Activated gamma-delta T cell treated with Interleukin-2 at 50 U/mL for 16 hours (primary cell): ENCODE results near the gene CENPE.
A peak's percentile ranks its signal among the peaks of the same experiment; 100 is the strongest.
"Not testable (repeated sequence)": the region's sequence is repeated elsewhere in the genome, so short reads cannot be mapped to it uniquely, and the experiment has no call there.

Source experiments
- DNase-seq: peaks from one replicate; pipeline ENCODE4 v3.0.0-alpha.2; 2020

Gene CENPE, protein sequence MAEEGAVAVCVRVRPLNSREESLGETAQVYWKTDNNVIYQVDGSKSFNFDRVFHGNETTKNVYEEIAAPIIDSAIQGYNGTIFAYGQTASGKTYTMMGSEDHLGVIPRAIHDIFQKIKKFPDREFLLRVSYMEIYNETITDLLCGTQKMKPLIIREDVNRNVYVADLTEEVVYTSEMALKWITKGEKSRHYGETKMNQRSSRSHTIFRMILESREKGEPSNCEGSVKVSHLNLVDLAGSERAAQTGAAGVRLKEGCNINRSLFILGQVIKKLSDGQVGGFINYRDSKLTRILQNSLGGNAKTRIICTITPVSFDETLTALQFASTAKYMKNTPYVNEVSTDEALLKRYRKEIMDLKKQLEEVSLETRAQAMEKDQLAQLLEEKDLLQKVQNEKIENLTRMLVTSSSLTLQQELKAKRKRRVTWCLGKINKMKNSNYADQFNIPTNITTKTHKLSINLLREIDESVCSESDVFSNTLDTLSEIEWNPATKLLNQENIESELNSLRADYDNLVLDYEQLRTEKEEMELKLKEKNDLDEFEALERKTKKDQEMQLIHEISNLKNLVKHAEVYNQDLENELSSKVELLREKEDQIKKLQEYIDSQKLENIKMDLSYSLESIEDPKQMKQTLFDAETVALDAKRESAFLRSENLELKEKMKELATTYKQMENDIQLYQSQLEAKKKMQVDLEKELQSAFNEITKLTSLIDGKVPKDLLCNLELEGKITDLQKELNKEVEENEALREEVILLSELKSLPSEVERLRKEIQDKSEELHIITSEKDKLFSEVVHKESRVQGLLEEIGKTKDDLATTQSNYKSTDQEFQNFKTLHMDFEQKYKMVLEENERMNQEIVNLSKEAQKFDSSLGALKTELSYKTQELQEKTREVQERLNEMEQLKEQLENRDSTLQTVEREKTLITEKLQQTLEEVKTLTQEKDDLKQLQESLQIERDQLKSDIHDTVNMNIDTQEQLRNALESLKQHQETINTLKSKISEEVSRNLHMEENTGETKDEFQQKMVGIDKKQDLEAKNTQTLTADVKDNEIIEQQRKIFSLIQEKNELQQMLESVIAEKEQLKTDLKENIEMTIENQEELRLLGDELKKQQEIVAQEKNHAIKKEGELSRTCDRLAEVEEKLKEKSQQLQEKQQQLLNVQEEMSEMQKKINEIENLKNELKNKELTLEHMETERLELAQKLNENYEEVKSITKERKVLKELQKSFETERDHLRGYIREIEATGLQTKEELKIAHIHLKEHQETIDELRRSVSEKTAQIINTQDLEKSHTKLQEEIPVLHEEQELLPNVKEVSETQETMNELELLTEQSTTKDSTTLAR (N-terminal part only)

DNA sequence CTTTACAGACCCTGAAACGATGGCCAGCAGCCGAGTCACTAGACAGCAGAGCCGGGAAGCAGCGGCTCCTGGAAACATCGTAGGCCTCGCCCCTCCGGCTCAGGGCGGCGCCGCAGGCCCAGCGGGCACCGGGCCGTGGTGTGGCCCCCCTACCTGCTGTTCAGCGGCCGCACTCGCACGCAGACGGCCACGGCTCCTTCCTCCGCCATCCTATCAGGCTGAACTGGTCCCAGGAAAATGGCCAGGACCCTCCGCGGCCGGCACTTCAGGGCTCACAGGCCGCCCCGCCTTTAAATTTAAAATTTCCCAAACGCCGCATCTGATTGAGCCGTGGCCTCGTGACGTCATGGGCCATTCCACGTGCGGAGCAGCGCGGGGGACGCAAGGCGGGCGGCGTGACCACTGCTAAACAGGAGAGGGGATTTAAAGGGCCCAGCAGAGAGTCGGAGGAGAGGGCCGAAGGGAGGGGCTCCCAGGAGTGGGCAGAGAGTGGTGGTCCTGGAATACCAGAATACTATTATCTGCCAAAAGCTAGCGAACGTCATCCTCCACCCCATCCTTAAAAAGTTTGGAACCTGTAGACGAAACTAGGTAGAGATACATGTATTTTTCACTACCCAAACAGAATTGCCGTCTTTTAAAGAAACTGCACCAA is at the start of gene CENPE:
Gene CENPE, minus strand, starts transcription at position 233 of the 655 bp plus-strand sequence. Its CDS starts 24 bp downstream, at position 209.
- DNase-seq, result peak; percentile 79

DNA sequence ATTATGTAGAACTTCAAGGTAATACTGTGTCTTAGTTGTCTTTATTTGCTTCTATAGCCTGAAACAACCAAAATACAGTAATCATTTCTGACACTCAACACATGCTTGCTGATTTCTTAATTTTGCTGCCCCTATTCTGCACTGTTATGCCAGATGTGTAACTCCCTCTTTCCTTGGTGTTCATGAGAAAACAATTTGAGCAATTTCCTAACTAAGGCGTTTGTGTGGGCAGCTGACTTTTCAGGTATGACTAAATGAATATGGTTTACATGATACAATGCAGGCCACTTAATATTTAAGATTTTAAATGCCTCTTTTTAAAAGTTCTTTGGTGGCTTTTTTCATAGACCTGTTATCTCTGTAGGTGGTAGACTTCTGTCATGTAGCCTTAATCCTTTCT is 46.1 kb upstream of the CENPE start:
- DNase-seq, result no peak

DNA sequence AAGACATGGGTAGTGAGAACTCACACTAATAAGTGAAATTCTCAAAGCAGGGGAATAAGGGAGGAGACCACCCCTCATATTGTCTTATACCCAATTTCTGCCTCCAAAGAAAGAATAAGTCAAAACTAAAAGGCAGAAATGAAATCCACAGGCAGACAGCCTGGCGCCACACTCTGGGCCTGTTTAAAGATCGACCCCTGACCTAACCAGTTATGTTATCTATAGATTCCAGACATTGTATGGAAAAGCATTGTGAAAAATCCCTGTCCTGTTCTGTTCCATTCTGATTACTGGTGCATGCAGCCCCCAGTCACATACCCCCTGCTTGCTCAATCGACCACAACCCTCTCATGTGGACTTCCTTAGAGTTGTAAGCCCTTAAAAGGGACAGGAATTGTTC is 32.8 kb upstream of the CENPE start:
- not testable (repeated sequence) for DNase-seq

DNA sequence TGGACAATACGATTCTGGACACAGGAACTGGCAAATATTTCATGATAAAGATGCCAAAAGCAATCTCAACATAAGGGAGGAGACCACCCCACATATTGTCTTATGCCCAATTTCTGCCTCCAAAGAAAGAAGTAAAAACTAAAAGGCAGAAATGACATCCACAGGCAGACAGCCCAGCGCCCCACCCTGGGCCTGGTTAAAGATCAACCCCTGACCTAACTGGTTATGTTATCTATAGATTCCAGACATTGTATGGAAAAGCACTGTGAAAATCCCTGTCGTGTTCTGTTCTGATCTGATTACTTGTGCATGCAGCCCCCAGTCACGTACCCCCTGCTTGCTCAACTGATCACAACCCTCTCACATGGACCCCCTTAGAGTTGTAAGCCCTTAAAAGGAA is 25.4 kb upstream of the CENPE start:
- not testable (repeated sequence) for DNase-seq

DNA sequence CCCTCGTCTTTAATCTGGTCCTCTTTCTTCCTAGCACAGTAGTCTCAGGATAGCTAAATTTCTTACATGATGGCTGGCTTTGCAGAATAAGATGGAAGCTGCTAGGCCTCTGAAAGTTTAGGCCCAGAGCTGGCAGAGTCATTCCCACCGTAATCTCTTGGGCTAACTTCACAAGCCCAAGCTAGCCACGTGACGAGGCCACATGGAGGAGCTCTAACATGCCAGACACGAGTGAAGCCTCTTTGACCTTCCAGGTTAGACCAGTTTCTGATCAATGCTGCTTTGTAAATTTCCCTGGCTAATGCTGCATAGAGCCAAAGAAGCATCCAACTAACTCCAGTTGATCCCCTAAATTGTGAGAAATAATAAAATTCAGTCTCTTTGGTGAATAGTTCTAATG is 9.5 kb upstream of the CENPE start:
- DNase-seq, result no peak

DNA sequence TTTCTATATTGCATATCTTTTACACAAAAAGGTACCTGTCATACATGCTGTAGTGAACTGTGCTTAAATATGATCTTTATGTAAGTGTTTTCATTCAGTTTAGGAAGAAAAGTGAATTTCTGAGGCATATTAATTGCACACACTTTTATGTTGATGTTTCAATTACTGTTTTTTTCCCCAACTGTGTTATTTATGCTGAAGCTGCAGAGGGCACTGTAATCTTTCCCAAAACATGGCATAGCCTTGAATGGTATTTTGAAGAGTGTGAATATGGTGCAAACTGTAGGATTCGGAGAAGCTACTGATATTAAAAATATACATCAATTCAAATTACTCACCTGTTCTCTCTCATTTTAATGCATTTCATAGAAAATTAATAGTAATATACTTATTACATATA is 6.0 kb upstream of the CENPE start:
- no peak for DNase-seq

DNA sequence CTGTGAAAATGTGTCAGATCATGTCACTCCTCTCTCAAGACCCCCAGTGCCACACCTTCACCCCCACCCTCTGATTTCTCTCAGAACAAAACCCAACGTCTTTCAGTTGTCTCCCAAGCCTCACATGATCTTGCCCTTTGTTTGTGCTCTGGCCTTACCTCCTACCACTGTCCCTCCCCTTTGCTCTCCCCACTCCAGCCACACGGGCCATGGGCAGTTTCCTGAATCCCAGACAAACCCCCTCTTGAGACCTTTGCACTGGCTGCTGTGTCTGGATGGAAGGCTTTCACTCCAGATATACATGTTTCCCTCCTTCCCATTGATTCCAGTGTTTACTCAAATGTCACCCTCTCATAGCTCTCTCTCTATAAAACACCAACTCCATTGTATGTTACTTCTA is 3.6 kb upstream of the CENPE start:
- no peak for DNase-seq

DNA sequence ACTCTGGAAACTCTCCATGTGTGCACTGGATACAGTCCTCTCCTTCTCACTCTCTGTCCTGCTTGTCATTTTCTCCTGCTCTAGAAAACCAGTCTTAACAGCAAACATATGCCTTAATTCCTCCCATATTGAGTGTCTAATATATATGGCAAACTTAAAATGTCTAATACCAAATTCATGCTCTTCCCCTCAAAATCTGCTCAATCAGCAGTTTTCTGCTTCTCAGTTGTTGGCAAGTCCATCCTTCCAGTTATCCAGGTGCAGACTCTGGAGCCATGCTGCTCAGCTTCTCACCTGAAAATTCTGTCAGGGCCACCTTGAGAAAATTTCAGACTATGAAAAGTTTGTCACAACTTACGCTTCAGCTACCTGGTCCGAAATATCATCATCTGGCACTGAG is 3.1 kb upstream of the CENPE start:
- DNase-seq, result no peak

DNA sequence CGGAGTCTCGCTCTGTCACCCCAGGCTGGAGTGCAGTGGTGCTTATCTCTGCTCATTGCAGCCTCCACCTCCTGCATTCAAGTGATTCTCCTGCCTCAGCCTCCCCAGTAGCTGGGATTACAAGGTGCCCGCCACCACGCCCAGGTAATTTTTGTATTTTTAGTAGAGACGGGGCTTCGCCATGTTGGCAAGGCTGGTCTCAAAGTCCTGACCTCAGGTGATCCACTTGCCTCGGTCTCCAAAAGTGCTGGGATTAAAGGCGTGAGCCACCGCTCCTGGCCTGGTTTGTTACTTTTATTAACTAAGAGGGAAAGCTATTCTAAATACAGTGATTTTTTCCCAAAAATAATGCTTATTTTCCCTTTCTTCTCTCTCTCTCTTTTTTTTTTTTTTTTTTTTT is 866 bp upstream of the CENPE start:
- no peak for DNase-seq

DNA sequence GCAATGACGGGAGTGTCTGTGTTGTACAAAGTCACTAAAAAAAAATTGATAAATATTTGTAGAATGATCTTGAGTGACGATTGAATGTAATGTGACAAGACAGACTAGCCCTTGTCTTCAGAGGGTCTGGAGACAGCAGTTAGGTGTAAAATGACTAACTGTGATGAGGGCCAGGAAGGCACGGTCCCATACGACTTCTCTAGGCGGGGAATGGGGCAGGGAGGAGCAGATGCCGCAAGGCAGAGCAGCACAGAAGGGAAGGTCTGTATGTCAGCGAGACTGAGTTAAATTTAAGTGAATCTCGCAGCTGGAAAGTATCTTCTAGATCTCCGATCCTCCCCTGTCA is 405 bp downstream of the CENPE start:
- DNase-seq, result no peak

DNA sequence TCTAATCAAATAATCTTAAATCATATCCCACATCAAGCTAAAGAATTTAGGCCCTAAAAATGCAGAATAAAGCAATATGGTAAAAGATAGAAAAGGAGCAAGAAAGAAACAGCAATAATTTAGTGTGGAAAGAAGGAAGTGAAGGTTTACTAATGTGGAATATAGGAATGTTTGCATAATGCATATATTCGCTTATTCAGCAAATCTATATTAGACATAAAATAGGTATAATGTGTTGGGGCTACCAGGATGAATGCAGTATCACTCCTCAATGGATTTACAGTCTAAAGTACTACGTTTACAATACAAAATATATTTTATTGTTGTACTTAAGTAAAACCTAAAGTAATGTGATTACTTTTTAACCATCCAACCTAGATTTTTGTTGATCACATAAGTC is 4.7 kb downstream of the CENPE start:
- DNase-seq, result no peak

DNA sequence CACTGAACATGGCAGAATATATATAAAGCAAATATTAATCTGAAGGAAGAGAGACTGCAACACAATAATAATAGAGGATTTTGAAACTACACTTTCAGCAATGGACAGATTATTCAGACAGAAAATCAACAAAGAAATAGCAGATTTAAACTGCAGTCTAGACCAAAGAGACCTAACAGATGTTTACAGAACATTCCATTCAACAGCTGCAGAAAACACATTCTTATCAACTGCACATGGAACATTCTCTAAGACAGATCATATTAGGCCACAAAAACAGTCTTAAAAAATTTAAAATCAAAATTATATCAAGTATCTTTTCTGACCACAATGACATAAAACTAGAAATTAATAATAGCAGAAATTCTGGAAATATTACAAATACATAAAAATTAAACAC is 27.1 kb downstream of the CENPE start:
- DNase-seq, result no peak

DNA sequence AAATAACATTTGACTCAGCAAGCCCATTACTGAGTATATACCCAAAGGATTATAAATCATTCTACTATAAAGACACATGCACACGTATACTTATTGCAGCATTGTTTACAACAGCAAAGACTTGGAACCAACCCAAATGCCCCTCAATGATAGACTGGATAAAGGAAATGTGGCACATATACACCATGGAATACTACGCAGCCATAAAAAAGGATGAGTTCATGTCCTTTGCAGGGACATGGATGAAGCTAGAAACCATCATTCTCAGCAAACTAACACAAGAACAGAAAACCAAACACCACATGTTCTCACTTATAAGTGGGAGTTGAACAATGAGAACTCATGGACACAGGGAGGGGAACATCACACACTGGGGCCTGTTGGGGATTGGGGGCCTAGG is 28.4 kb downstream of the CENPE start:
- not testable (repeated sequence) for DNase-seq

DNA sequence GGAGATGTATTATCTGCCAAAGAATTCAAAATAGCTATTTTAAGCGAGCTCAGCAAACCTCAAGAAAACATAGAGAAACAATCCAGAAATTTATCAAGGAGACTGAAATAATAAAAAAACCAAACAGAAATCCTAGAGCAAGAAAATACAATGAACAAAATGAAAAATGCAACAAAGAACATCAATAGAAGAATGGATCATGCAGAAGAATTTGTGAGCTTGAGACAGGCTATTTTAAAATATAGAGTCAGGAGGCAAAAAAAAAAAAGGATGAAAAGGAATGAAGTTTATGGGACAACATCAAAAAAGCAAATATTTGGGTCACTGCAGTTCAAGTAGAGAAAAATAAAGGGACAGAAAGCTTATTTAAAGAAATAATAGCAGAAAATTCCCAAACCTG is 29.1 kb downstream of the CENPE start:
- DNase-seq, result no peak

DNA sequence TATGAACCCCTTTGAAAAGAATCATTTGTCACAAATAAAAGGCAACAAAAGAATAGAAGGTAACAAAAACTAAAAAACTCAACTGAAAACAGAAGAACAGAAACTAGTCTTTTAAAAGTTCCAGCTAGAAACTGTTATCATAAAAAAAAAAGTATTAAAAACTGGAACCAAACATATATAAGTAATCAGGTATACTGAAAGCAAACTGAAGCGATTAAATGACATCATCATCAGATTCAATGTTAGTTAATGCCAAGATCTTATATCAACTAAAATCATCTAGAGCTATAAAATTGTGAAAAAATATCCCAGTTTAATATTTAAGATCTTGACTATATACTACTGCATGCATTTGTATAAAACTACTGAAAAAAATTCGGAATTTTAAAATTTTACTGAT is 36.0 kb downstream of the CENPE start:
- DNase-seq, result no peak

DNA sequence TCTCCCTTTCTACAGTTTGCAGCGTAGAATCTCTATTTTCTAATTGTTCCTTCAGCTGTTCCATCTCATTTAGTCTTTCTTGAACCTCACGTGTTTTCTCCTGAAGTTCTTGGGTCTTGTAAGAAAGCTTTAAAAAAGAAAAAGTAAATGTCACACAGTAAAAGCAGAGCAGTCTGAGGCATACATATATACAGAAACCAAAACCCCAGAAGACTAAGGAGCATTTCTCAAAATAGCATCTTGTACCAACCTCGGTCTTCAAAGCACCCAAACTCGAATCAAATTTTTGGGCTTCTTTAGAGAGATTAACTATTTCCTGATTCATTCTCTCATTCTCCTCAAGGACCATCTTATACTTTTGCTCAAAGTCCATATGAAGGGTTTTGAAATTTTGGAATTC is 39.4 kb downstream of the CENPE start:
- no peak for DNase-seq

DNA sequence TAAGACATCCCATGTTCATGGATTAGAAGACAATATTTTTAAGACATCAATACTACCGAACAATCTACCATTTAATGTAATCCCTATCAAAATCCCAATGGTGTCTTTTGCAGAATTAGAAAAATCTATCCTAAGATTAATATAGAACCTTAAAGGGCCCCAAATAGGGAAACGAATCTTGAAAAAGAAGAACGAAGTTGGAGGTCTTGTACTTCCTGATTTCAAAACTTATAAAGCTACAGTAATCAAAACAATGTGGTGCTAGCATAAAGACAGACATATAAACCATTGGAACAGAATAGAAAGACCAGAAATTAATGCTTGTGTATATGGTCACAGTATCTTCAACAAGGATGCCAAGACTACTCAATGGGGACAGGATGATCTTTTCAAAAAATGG is 42.0 kb downstream of the CENPE start:
- no peak for DNase-seq

DNA sequence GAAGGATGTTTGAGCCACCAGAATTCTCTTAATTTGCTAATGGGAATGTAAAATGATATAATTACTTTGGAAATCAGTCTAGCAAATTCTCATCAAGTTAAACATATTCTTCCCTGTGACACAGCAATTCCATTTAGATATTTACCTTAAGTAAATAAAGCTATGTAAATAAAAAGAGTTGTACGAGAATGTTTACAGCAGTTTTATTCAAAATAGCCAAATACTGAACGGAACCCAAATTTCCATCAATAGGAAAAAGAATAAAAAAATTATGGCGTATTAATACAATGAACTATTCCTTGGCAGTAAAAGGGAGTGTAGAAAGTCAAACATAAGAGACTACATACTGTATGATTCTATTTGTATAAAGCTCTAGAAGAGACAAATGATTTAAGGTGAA is 45.8 kb downstream of the CENPE start:
- no peak for DNase-seq

DNA sequence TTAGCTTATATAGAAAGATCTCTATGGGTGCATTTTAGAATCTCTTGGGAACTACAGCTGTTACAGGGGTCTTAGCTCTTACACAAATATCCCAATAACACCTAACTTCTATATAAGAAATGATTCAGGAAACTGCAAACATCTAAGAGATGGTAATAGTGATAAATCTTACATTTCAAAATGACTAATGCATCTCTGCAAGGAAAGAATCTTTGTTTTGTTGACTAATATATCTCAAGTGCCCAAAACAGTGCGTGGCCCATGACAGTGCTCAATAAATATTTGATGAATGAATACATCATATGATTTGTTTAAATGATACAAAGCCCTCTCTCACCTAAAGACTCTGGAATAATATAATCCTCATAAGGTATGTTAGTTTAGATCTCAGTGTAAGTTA is 47.5 kb downstream of the CENPE start:
- DNase-seq, result no peak

DNA sequence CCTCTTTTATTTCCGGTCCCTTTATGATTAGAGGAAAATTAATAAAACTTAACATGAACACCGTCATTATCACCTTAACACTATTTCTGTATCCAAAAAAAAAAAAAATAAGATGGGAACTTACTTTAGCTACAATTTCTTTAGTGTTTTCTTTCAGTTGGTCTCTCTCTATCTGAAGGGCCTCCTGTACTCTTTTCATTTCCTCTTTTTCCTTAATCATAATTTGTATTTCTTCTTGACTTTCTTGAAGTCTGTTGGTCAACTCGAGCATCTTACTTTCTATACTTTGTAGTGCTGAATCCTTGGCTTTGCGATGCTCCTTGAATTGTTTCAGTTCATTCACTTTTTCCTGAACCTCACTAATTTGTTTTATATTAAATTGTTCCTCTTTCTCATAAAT is 53.2 kb downstream of the CENPE start:
- no peak for DNase-seq

DNA sequence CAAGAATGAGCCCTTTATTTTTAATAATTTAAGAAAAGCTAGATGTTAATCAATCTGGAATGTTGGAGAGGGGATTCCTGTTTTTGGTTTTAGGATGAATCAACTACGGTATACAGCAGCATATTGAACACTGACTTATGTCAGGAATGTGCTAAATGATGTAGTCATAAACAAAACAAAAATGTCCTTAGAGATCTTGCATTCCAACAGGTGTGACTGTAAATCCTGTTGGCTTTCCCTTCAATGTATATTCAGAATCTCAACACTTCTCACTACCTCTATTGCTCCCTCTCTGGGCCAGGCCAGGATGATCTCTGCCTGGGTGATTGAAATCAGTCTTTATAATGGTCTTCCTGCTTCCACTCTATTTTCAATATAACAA is 60.7 kb downstream of the CENPE start:
- no peak for DNase-seq

DNA sequence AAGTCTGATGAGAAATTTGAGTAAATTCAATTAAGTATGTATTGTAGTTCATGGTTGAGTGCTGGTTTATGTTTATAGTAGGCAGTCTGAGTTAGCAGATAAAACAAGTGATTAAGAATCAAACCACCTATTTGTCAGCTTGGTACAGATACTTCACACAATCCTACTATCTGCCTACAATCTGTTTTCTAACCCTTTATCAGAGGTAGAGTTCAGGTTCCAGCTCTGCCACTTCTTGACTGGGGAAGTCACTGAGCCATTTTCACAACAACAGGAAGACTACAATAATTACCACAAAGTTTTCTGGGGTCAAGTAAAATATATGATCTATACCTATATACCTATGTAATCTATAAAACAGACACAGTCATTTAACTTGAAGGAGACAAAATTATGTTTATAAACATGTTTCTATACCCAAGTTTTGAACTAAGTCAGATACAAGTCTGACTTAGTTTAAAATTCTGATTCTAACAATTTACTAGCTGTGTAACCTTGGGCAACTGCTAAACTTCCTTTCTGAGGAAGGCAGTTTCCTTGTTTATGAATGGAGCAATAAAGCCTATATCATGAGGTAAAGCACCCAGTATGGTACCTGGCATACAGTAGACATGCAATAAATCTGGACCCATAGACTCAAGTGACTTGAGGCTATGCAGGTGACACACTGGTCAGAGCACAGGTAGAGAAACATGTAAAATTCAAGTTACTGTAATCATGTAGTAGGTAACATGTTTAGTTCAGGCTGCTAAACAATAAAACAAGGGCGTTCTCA is 61.3 kb downstream of the CENPE start:
- DNase-seq, result no peak
